Brain microvascular endothelial cell (primary cell): ENCODE measurements around the gene LRRC47.
A peak's percentile ranks its signal among the peaks of the same experiment; 100 is the strongest.

Experiments used
- DNase-seq: peaks from one replicate; pipeline ENCODE4 v3.0.0-alpha.2; 2020
- H3K27ac ChIP-seq: fragments of 250-450 bp; sonication (Bioruptor Pico); 2 replicates; pipeline ENCODE4 v1.5.1; 2020; ENCODE audit warnings: mild to moderate bottlenecking, moderate library complexity
- H3K27me3 ChIP-seq: fragments of 250-450 bp; sonication (Bioruptor Pico); replicated peaks from 2 replicates; pipeline ENCODE4 v1.5.1; 2020; ENCODE audit warnings: mild to moderate bottlenecking
- H3K36me3 ChIP-seq: fragments of 250-450 bp; sonication (Bioruptor Pico); replicated peaks from 2 replicates; pipeline ENCODE4 v1.5.1; 2020; ENCODE audit warnings: mild to moderate bottlenecking
- H3K4me3 ChIP-seq: 2 replicates; pipeline ENCODE4 v1.5.1; 2011; ENCODE audit warnings: low read depth, mild to moderate bottlenecking, control low read depth, low read length, moderate library complexity
- in situ Hi-C: cut with HindIII; loops from 2 replicates; pipeline ENCODE4 v1.10.0; 2017; ENCODE audit warnings: low sequenced_read_pairs, low pct_ligation_motif_present
- TF ChIP-seq, protein P1 (sequence below): IDR thresholded peaks from 2 replicates; pipeline ENCODE4 v1.5.1; 2011; ENCODE audit warnings: low read depth, mild to moderate bottlenecking, moderate library complexity, low read length, control low read depth, inconsistent platforms; ENCODE audit errors: missing control alignments

LRRC47 gene

GRCh38 chr1:3773572-3774275 lies 22.6 kb downstream of the LRRC47 start:
- Histone ChIP-seq H3K36me3 (no peaks in the 10 kb centered on the region), H3K4me3 (no peak overlapping the region), H3K27ac (no peak overlapping the region), H3K27me3 (no peaks in the 10 kb centered on the region)
- no peak for DNase-seq
- TF ChIP-seq, protein P1, sequence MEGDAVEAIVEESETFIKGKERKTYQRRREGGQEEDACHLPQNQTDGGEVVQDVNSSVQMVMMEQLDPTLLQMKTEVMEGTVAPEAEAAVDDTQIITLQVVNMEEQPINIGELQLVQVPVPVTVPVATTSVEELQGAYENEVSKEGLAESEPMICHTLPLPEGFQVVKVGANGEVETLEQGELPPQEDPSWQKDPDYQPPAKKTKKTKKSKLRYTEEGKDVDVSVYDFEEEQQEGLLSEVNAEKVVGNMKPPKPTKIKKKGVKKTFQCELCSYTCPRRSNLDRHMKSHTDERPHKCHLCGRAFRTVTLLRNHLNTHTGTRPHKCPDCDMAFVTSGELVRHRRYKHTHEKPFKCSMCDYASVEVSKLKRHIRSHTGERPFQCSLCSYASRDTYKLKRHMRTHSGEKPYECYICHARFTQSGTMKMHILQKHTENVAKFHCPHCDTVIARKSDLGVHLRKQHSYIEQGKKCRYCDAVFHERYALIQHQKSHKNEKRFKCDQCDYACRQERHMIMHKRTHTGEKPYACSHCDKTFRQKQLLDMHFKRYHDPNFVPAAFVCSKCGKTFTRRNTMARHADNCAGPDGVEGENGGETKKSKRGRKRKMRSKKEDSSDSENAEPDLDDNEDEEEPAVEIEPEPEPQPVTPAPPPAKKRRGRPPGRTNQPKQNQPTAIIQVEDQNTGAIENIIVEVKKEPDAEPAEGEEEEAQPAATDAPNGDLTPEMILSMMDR = no peak
- in situ Hi-C loops = no loop called here

- H3K36me3 ChIP-seq = no peaks in the 10 kb centered on the region
- TF ChIP-seq, protein P1 = no peak
- in situ Hi-C loops = no loop called here
- no peaks in the 10 kb centered on the region for H3K27me3 ChIP-seq
- H3K4me3 ChIP-seq = peak within 1 kb of the TSS; percentile 53
- no peak for DNase-seq
- H3K27ac ChIP-seq = no peak within 1 kb of the TSS
These were observed 23.4 kb downstream of the LRRC47 start, which contains the start of gene SMIM1 for GRCh38 chr1:3772715-3773571. Gene SMIM1, plus strand, starts transcription at chr1:3772749. Its CDS starts 2,625 bp downstream, at chr1:3775374.

DNA sequence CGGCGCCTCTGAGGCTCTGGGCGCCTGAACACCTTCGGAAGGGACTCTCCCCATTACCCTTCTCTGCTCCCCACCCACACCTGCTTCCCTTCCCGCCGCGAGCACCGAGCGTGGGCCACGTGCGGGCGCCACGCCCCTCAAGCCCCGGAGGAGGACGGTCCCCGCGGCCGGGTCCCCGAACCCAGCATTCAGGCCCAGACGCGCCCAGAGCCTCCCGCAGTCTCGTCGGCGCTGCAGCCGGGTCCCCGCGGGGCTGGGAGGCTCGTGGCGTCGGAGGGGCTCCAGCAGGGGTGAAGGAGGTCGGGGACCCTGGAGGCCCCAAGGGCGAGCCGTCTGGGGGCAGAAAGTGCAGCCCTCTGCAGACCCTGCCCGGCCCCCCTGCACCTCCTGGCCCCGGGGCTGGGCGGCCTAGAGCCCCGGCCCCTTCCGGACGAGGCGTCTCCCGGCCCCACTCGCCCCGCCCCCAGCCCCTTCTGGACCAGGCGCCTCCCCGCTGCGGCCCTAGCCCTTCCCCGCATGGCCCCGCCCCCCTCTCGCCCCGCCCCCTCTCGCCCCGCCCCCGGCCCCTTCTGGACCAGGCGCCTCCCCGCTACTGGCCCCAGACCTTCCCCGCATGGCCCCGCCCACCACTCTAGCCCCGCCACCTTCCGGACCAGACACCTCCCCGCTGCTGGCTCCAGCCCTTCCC lies 24.1 kb downstream of the LRRC47 start:
- in situ Hi-C loops = no loop called here
- Histone ChIP-seq H3K36me3 (no peaks in the 10 kb centered on the region), H3K27ac (no peak overlapping the region), H3K4me3 (peak overlapping the region; percentile 53), H3K27me3 (no peaks in the 10 kb centered on the region)
- TF ChIP-seq, protein P1 = no peak
- DNase-seq = peak; percentile 56

DNA sequence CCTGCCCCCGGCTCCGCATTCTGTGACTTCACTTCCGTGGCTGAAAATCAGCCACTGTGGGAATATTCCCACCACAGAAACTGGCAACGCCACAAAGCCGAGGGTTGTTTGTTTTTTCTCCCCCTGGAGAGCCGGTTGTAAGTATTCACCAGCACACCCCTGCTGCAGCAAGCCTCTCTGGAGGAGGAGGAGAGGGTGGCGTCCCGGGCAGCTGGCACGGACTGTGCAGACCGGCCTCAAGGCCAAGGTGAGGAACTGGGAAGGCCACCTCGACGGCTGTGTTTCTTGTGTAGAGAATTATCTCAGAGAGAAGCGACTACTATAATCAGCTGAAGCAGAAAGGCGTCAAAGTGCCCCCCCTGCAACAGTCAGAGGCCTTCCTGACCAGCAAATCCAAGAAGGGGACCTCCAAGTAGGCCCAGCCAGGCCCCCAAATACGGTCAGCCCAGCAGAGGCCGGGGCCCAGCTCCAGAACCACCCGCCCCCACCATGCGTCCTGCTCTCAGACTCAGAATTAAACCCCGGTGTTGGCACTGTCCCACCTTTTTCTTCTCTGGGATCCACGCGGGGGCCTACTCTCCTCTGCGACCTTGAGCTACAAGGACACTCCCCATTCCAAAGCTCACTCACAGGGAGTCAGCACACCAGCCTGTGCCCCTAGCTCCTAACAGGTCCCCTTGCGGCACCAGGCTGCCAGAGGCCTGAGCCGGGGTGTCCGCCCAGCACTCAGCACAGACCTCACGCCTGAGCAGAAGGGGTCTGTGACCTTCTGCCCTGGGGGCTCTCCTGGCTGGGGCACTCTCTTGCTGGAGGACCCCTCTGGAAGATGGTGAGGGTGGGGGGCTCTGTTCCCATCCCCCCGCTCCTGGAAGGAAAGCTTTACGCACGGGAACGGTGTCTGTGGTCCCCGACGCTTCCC lies 24.9 kb downstream of the LRRC47 start:
- Histone ChIP-seq H3K27ac (no peak overlapping the region), H3K4me3 (peak overlapping the region; percentile 53), H3K27me3 (no peaks in the 10 kb centered on the region), H3K36me3 (no peaks in the 10 kb centered on the region)
- no peak for DNase-seq
- TF ChIP-seq, protein P1 = no peak
- in situ Hi-C loops = no loop called here
